ENCODE measurements around the gene CNOT3.
"Not testable (repeated sequence)": the region's sequence is repeated elsewhere in the genome, so short reads cannot be mapped to it uniquely, and the experiment has no call there.

CNOT3 gene

DNA sequence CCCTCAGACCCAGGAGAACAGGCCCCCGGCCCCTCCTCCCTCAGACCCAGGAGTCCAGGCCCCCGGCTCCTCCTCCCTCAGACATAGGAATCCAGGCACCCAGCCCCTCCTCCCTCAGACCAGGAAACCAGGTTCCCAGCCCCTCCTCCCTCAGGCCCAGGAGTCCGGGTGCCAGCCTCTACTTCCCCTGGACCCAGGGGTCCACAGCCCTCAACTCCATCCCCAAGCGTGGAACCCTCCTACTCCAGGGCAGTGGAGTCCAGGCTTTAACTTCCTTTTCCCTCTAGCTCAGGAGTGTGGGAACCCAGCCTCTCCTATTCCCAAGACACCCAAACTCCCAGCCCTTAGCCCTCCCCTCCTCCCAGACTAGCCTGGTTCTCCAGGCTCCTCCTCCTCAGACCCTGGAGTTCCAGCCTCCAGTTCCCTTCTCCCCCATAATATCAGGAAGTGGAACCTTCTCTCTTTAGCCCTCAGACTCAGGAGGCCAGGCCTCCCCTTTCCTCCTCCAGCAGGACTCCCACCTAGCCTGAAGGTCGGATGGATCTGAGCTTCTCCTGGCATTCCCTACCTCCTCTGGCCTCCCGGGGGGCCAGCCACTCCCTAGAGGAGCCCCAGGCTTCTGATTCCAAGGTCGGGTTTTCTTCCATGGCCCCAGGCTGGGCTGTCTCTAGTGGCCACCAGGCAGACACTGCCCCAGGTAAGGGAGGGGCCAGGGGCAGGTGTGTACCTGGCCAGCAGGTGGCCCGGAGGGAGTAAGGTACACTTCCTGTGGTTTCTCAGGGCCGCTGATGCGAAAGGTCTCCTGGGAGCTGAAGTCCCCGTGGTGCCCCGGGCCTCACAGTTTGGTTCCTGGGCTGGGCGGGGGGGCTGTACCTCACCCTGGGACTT, 35.2 kb downstream of the CNOT3 start, which contains the start of gene TMC4:
Gene TMC4, minus strand, starts transcription at position 690 of the 888 bp plus-strand sequence. Its CDS starts 43 bp downstream, at position 647.
- peak; percentile 23 for DNase-seq

DNA sequence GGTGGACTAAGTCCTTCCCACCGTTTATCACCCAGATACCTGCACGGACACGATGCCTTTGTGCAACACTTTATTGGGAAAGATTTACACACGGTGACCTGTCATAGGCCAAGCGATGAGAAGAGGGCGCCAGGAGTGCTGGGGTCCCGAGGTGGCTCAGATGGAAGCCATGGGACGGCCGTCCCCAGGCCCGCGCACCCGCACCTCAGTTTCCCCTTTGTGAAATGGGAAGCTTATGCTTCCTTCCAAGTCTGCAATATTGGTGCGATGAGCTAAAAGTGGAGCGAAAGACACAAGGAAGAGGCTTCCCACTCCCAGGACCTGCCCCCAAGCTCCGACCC, 35.8 kb downstream of the CNOT3 start:
- DNase-seq = no peak

DNA sequence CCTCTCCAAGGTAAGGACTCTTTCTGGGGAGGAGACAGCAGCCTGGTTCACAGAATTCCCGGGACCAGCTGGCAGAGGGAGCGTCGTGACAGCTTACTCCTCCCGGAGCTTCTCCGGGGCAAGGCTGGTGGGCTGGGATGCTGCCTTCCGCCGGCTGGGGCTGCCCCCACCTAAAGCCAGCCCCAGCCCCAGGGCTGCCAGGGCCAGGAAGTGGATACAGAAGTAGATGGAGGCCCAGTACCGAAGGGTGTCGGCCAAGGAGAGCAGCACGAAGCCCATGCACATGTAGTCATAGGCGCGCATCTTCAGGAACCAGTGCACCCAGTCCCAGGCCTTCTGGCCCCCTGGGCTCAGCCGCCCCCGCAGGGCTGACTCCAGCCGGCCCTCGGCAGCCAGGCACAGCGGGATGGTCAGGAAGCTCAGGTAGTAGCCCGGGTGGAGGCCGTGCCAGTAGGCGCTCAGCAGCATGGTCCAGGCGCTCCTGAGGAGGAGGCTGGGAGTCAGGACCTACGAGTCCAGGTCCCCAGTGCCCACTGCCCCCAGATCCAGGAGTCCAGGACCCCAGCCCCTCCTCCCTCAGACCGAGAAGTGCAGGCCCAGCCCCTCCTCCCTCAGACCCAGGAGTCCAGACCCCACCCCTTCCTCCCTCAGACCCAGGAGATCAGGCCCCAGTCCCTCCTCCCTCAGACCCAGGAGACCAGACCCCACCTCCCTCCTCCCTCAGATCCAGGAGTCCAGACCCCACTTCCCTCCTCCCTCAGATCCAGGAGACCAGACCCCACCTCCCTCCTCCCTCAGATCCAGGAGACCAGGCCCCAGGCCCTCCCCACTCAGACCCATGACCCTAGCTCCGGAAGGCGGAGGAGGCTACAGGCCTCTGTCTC, 36.6 kb downstream of the CNOT3 start:
- no peak for DNase-seq

DNA sequence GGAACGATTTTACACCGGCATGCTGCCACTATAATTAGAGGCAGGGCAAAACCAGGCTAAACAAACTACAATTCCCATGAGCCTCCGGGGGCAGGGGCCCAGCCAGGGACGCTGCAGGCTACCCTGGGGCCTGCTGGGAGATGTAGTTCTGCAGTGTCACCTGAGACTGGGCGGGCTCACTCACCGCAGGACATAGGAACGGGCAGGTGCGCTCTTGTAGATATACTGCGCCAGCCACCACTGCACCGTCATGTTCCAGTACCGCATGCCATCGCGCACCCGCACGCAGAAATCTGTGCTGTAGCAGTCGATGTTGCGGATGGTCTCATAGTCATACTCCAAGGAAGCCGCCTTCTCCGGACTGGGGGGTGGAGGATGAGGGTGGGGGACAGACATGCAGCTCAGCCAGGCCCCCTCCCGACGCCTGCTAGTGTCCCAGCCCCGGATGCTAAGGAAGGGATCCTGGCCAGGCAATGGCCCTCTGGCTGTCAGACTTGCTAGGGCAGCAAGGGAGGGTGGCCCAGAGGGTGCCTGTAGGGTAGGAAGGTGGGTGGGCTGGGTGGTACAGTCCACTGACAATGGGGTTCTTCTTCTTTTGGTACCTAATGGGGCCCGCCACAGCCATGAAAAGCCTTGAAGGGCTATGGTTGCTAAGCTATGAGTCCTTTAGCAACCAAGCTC, 41.2 kb downstream of the CNOT3 start:
- DNase-seq = peak; percentile 57

DNA sequence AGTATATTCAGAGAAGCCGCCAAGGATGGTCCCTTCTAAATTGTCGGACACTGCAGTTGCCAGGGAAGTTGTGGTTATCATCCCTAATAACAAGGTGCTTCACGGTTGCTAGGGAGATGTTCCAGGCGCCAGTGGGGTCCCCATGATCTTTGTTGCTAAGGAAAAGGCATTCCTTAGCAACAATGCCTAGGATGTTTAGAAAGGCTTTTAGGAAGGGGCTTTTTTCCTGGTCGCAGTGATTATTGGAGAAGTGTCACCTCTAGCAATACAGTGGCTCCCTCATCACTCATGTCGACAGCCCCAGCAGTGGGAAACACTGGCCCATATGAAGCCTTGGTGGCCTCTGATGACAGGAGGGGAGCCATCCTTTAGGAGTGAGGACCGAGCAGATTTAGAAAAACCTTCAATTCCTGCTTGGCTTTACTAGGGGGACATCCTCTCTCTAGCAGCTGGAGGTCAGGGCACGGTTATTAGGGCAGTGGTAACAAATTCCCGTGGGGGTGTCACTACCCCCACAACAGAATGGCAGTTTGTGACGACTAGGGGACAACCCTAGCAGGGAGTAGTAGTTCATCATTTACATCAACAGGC, 41.8 kb downstream of the CNOT3 start:
- DNase-seq = no peak

DNA sequence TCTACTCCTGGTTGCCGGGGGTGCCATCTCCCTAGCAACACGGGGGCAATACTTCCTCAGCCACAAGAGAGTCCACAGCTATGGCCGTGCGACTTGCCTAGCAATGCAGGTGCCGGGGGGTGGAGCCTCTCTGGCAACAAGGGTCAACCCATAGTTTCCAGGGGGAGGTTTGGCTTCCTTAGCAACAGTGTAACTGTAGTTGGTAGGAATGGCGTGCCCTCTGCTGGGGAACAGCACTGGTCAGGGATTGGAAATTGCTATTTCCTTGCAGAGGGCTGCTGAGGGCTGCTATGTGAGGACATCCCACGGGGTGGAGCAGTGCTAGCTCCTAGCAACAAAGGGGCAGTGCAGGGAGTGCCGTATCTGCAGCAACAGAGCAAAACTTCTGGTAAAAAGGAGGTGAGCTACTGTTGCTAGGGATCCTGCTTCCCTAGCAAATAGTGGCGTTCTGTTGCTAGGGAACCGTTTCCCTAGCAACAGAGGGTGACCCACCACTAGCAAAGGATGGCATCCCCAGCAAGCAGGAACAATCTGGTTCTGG, 42.4 kb downstream of the CNOT3 start:
- DNase-seq = no peak

DNA sequence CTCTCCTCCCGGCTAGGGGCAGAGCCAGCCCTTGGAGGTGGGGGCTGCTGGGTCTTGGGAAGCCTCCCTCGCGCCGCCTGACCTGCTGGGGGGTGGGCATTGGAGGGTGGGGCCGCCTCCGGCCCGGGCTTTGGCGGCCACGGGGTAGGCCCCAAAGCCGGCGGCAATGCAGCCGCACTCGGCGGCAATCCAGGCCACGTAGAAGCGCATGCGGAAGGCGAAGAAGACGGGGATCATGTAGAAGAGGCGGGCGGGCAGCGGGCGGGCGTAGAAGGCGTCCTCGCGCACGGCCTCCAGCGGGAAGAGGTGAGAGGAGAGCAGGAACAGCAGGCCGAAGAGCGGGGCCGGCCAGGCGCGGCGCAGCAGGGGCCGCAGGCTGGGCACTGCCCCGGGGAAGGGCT, 43.1 kb downstream of the CNOT3 start:
- DNase-seq = no peak

DNA sequence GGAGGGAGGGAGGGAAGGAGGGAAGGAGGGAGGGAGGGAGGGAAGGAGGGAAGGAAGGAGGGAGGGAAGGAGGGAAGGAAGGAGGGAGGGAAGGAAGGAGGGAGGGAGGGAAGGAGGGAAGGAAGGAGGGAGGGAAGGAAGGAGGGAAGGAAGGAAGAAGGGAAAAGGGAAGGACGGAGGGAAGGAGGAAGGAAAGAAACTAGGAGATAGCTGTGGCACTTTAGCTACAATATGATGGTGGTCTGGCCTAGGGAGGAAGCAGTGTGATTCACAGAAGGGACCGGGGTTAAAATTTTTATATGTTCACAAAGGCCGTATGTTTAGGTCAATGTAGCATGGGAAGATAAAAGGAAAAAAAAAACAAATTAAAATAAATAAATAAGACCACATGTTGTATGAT, 44.3 kb downstream of the CNOT3 start:
- DNase-seq = not testable (repeated sequence)

DNA sequence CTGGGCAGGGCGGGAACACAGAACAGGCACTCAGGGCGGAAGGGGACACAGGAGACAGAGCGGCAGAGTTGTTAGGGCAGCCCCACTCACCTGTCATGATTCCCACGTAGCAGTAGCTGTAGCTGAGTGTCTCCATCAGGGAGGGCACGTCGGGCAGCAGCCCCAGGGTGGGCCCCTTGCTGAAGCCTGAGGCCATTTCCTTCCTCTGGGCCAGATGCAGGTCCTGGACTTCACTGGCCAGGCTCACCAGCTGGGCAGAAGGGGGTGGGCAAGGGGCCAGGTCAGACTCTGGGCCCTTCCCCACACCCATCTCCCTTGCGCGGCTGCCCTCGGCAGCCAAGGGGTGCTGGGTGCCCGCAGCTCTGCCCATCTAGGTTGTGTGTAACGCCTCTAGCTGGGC, 45.9 kb downstream of the CNOT3 start:
- DNase-seq = no peak

DNA sequence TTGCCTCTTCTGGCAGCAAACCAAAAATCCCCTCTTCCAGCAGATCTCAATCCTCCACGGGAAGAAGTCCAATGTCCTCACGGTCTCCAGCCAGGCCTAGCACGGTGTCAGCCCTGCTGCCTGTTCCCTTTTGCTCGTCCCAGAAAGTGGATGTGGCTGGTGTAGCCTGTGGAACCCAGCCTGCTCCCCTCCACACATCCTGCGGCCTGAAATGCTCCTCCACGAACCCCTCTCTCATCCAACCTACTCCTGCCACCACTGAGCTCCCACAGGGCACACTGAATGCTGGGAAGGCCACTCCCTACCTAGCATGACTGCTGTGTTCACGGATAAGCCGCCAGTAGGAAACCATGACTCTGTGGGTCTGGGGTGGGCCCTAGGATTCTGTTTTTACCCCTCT, 48.8 kb downstream of the CNOT3 start:
- DNase-seq = no peak

DNA sequence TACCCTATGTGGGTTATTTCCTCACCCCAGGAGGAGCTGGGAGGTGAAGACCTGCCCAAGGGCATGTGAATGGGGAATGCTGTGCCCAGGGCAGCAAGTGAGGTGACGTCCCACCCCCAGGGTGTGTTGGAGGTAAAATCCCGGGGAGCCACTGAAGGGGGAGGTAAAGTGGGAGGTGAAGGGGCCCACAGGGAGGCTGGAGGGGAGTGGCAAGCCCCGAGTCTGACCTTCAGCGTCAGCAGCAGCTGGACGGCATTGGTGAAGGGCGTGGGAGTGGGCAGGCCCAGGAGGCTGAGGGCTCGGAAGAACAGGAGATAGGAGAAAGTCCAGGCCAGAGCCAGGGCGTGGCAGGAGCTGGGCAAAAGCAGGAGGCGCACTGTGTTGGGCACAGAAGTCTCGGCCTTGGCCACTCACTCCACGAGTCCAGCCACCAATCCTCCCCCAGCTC, 49.4 kb downstream of the CNOT3 start:
- no peak for DNase-seq

DNA sequence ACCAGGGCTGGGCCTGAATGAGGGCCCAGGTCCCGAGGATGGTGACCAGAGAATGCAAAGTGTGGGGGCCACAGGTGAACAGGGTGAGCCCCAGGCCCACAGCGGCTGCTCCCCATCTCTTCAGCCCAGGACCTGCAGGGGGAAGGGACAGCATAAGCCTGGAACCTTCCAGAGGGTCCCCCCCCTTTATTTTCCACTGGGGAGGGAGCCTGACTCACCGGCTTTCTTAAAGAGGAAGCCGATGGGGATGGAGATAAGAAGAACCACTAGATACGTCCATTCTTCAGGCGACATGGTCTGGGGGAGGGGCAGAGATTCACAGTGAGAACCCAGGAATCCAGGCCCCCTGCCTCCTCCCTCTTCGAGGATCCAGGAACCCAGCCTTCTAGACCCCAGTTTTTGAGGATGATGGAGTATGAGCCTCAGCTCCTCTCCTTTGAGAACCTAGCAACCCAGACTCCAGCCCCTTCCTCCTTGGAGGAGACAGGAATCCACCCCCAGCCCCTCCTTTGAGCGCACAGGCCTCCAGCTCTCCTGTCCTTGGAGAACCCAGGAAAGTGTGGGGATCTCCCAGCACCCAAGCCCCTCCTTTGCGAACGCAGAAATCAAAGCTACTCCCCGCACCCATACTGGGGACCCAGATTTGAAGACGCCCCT, 50.8 kb downstream of the CNOT3 start:
- DNase-seq = peak; percentile 70

DNA sequence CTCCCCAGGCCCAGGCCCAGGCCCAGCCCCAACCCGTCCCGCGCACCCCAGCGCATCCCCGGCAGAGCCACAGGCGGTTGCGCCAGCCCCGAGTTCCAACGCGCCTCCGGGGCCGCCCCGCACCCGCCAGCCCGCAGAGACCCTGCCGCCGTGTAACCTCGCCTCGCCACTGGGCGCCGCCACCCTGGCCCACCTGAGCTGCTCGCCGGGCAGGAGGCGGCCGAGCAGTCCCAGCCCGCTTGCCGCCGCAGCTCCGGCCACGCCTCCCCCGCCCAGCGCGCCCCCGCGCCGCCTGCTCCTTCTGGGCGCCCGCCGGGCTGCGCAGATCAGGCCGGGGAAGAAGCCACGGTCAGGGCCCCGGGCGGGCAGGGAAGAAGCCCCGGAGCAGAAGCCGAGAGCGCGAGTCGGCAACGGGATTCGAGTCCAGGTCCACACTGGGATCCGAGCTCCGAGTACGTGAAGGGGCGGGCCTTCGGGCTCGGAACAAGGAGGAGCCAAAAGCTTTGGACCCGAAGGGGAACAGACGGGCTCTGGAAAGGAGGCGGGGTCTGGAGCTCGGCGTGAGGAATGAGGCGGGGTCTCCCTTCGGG, 51.7 kb downstream of the CNOT3 start, which contains the start of gene MBOAT7:
Gene MBOAT7, minus strand, starts transcription at position 436 of the 590 bp plus-strand sequence. CDS start 1,072 bp downstream, outside the sequence.
- no peak for DNase-seq

DNA sequence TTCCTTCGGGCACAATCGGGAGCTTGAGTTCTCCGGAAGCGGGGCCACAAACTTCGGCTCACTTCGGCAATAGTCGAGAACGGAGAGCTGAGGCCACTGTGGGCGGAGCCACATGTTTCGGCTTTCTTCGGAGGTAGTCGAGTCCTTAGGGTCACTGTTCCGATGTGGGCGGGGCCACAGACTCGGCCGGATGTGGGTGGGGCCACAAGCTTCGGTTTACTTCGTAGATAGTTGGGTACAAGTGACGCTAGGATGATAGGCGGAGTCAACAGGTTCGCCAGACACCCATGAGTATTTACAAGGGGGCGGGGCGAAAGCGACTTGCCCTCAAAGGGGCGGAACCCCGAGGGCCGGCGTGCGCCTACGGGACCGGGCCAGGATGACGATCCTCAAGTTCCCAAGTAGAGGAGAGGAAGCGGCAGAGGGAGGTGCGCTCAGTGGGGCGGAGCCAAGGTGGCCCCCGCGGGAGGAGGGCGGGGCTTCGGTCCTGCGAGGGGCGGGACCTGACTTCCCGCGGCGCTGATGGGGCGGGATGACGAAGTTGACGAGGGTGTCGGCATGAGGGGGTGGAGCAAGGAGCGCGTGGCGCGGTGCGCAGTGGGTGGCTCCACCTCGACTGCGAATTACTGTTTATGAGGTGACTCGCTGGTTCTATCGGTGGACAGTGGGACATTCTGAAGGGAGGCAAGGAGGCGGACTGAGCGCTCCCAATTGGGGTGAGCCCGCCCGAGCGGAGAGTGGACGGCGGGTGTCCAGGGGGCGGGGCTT, 52.4 kb downstream of the CNOT3 start:
- DNase-seq = peak; percentile 100

DNA sequence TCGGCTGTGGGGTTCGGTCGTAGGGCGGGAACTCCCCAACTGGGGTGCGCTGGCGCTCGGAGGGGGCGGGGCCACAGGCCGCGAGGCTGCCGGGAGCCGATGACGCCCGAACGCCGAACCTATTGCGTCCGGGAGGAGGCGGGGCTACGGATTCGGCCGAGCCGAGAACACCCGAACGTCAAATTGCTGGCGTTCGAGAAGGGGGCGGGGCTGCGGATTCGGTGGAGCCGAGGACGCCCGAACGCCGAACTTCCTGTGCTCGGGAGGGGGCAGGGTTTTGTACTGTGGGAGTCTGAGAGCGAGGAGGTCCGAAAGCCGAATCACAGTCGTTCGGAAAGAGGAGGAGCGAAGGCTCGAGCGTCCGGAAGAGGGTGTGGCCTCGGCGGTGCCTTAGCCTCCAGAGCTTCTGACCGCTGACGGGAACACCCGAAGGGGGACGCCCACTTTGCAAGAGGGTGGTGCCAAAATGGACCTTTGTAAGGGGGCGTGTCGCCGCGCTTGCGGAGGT, 53.0 kb downstream of the CNOT3 start:
- DNase-seq = peak; percentile 100

DNA sequence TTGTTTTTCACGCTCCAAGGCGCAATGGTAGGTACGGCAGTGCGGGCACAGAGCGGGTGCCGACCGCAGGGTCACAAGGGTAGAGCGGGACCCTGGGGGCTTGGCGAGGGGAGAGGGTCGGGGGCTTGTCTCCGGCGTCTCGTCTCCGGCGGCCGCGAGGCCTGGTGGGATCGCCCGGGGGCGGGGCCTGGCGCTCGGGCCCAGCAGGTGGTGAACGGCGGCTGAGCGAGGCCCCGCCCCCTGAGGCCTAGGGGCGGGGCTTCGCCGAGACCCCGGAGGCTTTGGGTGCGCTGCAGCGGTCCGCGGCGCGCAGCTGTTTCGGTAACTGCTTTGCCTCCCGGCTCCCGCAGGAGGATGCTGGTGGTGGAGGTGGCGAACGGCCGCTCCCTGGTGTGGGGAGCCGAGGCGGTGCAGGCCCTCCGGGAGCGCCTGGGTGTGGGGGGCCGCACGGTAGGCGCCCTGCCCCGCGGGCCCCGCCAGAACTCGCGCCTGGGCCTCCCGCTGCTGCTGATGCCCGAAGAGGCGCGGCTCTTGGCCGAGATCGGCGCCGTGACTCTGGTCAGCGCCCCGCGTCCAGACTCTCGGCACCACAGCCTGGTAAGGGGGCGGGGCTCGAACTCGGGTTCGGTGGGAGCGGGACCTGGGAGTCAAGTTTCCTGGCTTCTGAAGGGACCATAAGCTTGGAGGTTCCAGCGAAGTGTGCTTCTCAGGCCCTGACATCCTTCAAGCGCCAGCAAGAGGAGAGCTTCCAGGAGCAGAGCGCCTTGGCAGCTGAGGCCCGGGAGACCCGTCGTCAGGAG, 53.6 kb downstream of the CNOT3 start, which contains the start of gene TSEN34:
Gene TSEN34, plus strand, starts transcription at position 298 of the 800 bp plus-strand sequence. Its CDS starts 57 bp downstream, at position 355.
- peak; percentile 90 for DNase-seq

DNA sequence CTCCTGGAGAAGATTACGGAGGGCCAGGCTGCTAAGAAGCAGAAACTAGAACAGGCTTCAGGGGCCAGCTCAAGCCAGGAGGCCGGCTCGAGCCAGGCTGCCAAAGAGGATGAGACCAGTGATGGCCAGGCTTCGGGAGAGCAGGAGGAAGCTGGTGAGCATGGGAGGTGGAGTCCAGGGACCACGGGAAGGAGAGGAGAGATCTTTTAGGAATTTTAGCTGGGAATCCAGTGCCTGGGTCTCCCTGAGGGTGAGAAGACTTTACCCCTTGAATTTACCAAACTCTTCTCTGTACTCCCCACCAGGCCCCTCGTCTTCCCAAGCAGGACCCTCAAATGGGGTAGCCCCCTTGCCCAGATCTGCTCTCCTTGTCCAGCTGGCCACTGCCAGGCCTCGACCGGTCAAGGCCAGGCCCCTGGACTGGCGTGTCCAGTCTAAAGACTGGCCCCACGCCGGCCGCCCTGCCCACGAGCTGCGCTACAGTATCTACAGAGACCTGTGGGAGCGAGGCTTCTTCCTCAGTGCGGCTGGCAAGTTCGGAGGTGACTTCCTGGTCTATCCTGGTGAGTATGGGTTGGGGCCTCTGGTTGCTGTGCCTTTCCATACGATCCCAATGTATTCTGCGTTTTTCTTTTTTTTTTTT, 54.4 kb downstream of the CNOT3 start:
- DNase-seq = no peak

DNA sequence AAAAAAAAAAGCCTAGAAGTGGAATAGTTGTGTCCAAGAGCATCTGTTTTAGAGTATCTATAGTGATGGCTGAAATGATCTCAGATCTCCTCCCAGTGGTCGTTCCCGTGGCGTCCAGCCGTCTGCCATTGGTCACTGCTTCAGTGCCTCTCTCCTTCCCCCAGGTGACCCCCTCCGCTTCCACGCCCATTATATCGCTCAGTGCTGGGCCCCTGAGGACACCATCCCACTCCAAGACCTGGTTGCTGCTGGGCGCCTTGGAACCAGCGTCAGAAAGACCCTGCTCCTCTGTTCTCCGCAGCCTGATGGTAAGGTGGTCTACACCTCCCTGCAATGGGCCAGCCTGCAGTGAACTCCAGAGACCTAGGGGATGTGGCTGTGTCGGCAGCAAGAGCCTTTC, 55.4 kb downstream of the CNOT3 start:
- no peak for DNase-seq

DNA sequence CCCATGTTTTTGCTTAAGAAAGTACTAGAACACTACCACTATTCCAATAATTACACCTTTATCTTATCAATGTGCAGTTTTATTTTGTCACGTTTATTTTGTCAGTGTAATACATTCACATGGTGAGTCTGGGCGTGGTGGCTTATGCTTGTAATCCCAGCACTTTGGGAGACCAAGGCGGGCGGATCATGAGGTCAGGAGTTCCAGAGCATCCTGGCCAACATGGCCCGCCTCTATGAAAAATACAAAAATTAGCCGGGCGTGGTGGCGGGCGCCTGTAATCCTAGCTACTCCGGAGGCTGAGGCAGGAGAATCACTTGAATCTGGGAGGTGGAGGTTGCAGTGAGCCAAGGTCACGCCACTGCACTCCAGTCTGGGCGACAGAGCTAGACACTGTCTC, 56.9 kb downstream of the CNOT3 start:
- not testable (repeated sequence) for DNase-seq

Data from CD4-positive, alpha-beta T cell treated with Interleukin-17A for 1 hour (primary cell).